ENCODE measurements around the gene PIK3C2G.

DNA sequence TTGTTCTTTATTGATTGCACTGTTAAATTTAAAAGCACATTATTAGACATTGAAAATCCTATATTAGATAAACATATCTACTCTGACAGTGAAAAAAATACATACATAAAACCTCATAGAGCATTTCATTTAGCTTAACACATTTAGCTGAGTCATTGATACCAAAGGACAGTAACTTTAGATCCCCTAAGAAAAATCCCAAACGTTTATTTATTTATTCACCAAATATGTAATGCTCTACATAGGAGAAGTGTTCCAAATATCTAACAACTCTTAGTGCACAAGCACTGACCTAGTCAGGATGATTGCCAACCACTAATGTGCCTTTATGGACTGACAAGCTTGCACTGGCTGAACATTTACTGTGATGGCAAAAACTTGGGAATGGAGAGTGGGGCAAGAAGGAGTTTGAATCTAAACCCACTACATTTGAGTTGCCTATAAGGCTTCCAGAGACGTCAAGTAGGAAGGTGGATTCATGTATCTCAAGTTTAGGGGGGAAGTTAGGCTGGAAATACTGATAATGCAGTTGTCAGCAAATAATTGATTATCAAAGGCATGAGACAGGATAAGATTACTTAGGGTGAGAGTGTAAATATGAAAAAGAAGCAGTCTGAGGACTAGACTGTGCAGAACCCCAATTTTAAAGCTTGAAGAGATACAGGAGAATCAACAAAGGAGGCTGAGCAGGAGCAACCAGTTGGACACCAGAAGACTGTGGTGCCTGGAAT is 320.1 kb downstream of the PIK3C2G start:
- TF ChIP-seq, protein P1, sequence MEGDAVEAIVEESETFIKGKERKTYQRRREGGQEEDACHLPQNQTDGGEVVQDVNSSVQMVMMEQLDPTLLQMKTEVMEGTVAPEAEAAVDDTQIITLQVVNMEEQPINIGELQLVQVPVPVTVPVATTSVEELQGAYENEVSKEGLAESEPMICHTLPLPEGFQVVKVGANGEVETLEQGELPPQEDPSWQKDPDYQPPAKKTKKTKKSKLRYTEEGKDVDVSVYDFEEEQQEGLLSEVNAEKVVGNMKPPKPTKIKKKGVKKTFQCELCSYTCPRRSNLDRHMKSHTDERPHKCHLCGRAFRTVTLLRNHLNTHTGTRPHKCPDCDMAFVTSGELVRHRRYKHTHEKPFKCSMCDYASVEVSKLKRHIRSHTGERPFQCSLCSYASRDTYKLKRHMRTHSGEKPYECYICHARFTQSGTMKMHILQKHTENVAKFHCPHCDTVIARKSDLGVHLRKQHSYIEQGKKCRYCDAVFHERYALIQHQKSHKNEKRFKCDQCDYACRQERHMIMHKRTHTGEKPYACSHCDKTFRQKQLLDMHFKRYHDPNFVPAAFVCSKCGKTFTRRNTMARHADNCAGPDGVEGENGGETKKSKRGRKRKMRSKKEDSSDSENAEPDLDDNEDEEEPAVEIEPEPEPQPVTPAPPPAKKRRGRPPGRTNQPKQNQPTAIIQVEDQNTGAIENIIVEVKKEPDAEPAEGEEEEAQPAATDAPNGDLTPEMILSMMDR (conservative IDR thresholded peaks at IDR 0.05; ENCODE audit: low read depth, low read length) = no peak
- TF ChIP-seq POLR2A (IDR thresholded peaks at IDR 0.05; ENCODE audit: low read depth, low read length) (no peak), MXI1 (IDR thresholded peaks at IDR 0.05; ENCODE audit: borderline replicate concordance, low read depth, low read length) (no peak)

All from IMR-90 (cell line).